NCI-H2196 treated with DMSO at 0.1 percent for 48 hours (cell line): ENCODE results near the gene ZNF516.

ENCODE experiments used
- DNase-seq: peaks from one replicate; lab custom pipeline; 2025; ENCODE audit not compliant: unreplicated experiment; lab: John Stamatoyannopoulos, UW

The ZNF516 gene

DNA sequence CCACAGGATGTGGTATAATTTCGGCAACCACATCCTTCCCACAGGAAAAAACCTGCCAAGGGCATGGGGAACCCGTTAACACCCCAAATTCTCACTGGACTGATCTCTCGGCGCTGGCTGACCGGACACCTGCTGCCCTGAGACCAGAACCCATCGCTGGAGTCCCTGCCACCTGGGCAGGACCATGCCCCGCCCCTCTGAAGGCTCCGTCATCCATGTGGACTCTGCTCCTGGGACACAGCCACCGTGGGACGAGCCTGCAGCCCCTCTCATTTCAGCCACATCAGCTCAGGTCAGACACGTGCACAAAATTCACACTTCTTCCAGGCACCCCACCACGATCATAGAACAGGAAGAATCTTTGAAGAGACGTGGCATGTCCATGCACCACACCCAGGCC, 108.2 kb downstream of the ZNF516 start:
- DNase-seq, result no peak

DNA sequence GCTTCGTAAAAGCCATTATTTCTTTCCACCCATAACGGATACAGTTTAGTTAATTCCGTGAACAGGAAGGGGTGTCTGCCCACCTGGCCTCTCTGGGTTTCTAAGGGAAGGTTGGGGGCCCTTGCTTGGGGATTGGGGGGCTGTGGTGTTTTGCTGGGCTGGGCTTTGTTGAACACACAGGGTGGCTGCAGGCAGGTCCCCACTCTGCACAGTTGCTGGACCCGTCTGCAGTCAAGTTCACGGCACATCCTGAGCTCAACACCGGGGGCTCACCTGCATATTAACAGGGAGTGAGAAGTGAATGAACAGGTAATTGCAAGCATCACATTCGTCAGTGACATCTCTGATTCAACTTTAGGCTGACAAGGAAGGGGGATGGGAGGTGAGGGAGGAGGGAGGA, 109.0 kb downstream of the ZNF516 start:
- DNase-seq, result no peak

DNA sequence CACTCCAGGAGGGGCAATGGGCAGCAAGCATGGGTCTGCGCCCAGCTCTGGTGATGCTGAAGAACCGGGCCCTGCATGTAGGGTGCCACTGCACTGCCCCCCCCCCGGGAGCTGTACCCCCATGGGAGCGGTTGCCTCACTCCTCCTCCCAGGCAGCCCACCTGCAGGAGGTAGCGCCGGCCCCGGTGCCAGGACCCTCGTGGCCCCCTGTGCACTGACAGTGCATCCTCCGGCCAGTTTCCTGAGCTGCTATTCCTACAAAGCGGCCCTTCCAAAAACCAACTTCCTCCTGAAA, 109.4 kb downstream of the ZNF516 start:
- no peak for DNase-seq

DNA sequence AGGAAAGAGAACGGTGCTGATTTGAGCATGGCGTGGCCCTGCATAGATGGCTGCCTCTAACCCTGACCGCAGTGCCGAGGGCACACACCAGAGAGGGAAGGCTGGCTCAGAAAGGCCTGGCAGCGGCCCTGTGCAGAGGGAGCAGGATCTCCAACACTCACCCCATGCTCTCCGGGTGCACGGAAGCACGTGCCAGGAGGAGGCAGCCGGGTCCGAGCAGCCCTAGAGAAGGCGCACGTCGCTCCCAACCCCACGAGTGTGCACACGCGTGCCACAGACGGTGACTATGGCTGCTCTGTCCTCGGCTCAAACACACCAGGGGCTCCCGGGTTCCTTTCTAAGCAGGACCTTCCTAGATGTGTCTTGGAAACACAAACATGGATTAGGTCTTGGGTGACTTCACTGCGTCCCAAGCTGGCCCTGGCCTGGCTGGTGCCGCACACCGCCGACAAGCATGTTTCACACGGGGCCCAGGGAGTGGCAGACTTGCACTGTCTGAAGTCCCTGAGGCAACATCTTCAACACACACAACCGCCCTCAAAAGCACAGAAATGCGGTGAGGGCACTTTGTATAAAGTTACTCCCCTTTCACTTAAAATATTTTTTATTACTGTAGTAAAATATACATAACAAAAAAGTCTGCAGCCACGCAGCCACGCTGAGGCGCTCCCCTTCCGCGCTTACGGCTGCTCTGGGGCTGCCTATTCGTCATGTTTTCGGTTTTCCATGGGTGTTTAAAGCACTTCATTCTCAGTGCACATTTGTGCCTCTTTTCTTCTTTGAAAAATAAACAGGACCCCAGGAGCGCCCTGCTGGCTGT, 110.0 kb downstream of the ZNF516 start:
- DNase-seq, result no peak

DNA sequence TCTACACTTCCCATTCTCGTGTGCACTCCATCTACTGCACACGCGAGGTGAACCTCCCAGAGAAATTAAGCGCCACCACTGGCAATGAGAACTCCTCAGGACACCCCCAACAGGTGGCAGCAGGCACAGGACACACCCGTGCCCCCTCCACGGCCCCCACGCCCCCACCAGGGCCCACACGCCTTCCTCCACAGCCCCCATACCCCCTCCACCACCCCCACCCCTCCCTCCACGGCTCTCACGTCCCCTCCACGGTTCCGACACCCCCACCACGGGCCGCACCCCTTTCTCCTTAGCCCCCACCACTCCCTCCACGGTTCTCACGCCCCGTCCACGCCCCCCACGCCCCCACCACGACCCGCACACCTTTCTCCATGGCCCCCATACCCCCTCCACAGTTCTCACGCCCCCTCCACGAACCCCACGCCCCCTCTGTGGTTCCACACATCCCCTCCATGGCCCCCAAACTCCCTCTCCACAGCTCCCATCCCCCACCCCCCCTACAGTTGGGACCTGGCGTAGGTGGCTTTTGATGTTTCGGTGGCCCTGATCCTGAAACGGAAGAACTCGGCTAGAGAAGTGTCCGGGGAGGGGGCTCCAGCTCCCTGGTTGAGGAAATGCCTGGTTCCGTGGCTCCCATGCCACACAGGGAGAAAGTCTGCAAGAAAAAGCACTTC, 110.8 kb downstream of the ZNF516 start:
- no peak for DNase-seq

DNA sequence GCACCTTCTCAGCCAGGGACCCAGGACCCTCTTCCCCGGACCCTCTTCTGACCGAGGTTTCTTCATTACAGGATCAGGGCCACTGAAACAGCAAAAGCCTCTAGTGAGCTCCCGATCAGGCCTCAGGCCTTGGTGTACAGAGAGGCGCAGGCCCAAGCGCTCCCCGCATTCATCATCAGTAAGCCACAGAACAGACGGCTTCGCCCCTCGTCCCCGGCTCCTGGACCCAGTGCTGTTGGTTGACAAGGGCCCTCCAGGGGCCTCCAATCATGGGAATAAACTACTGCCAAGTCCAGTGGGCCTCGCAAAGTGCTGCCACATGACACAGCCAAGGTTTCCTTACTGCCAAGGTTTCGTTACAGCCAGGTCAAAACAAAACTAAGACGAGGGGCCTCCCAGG, 111.4 kb downstream of the ZNF516 start:
- DNase-seq, result no peak

DNA sequence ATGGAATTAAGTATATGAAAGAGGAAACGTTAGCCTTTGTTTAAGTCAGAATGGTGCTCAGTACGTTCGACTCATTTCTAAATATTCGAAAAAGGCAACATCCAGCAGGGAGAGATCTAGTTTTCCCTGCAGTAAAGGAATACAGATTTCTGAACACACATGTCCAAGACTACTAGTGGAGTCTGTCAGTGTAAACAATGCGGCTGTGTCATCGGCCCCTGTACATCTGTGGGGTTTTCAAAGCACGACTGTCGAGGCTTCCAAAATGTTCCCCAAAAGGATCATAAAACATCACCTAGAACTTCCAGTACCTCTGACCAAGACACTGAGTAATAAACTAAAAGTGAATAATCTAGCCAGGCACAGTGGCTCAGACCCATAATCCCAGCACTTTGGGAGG, 112.8 kb downstream of the ZNF516 start:
- DNase-seq, result no peak

DNA sequence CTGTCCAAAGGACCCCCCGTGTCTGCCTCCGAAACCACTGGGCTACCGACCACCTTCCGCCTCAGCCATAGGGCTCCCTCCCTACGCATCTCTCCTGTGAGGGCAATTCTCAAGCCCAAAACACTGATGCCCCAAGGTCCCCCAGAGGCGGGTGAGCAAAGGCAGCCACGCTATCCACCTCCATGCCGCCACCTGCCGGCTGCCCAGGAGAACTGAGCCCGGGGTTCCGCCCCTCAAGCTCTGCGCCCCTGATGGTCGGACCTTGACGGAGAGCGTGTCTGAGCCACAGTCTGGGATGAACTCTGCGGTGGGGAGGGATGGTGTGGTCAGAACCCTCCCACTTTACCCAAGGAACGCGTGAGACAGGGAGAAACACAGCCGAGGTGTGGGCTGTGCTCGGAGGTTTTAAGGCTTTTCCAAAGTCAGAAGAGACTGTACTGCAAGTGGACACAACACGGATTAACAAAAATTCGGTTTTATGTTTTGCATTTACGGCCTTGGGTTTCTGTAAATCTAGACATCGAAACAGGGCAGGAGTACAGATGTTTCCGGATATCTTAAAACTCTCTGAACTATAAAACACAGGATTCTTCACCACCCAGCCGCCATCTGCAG, 114.1 kb downstream of the ZNF516 start:
- DNase-seq, result no peak

DNA sequence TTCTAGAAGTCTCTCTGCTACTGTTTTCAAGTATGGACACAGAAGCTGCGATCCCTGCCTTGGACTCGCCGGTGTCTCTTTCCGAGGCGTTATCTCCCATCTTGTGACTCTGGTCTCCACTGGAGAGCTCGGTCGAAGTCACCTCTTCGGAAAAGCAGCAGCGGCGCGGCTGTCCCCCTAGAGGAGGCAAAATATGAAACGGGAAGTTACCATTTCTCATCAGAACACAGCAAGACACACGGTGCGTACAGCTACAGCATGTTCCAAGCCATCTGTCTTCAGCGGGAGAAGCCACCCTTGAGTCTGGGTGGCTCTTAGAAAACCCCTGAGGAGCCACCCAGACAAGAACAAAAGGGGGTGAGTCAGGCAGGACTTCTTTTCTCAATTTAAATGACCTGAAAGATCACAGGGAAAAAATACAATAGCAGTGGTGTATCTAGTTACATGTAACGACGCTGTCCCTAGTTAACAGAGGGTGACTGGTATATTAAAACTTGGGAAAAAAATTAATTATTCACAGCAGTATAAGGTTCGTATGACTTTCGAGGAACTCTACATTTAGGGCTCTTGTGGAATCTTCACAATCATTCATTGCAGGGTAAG, 114.8 kb downstream of the ZNF516 start:
- DNase-seq, result no peak

DNA sequence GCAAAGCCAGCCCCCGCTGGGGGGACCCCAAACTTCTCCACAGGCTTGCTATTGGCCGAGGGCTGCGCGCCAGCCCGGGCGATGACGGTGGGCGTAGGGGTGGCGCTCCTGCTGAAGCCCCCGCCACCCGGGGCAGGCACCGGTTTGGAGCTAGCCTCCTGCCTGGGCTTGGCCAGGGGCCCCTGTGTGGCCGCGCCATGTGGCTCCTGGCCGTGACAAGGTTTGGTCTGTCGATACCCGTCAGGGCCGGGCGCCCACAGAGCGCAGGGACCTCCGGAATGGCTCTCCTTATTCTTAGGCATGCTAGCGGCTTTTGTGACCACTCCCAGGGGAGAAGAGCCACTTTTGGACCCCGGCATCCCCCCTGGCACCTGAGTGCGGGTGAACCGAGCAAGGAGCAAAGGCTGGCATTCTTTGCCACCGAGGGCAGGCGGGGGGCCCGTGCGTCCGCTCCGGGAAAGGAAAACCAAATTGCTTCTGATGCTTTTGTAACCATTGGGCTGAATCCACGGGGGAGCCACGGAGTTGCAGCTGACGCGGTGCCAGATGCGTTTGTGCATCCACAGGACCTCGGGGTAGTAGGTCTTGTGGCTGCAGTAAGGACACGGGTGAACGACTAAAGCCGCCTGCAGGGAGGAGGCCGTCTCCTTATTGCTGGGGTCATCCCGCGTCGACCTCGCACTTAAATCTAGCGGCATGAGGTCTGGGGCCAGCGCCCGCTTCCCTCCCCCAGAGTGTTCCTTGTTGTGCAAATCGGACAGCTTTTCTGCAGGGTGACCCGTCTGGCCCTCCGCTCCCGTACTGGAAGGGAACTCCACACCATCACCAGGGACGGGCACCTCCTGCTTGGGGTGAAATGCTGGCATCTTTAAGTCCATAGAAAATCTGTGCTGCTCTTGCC, 115.6 kb downstream of the ZNF516 start:
- DNase-seq, result no peak

DNA sequence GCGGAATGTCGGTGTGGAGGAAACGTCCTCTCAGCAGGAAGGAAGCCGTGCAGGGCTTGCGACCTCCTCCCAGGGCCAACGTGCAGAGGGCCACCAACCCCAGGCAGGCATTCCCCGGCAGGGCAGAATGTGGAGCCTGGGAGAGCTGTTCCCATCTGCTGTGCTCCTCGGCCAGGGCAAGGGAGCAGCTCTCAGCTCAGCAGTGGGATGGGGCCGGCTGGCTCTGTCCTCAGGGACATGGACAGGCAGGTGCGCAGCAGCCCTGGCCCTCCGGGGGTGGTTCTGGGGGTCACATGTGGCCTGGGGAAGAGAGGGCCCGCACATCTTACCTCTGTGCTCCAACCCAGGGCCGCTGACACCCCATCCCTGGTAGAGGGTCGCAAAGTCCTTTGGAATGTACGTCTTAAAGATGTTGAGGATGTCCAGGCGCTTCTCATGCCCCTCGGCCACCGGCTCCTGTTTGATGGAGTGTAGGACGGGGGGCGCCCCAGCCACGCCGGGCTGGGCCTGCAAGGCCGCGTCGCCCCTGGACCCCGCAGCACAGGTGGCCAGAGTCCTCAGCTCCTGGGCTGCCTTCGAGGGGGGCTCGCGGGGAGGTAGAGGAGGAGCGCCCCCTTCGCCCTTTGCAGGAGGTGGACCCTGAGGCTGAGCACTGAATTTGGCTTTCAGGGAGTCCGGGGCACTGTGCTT, 116.4 kb downstream of the ZNF516 start:
- DNase-seq, result no peak

DNA sequence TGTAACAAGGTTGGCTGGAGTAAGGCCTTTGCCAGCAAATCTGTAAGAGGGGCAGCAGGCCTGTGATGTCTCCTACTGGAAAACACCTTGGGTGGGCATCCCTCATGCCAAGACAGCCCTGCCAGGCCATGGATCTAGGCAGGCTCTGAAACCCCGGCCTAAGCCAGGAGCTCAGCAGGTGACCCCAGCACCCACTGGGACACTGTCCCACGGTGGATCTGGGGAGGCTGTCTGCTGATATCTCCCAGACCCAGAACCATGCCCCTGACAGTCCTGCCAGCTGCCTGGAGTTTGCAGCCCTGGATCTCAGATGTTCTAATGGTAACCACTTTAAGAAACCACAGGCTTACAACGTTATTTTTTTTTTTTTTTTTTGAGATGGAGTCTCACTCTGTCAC, 117.7 kb downstream of the ZNF516 start:
- DNase-seq, result no peak

DNA sequence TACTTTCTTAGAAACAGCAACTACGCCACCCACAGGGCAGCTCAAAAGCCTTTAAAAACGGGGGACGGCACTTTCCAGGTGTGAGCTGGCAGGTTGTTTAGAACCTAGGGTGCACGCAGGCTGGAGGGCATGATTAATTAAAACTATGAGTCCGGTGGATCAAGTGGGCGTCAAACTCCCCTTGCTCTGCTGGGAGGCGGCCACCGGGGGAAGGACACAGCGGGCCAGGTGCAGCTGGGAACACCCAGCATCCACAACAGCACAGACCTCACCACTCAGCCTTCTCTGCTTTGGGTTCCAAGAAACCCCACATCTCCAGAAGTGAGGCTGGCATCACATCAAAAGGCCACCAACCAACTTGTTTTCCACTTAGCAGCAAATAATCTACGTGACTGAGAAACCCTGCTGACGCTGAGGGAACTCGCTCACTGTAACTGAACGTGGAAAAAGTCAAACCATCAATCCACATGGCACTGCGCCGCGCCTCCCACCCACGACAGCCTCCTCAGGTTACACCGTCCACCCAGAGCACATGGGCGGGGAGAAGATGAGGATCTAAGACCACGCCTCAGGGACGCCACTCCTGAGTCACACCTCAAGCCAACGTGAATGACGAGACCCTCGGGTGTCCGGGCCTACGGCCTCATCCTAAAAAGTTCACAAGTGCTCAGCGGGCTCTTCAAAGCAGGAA, 118.2 kb downstream of the ZNF516 start:
- DNase-seq, result no peak

DNA sequence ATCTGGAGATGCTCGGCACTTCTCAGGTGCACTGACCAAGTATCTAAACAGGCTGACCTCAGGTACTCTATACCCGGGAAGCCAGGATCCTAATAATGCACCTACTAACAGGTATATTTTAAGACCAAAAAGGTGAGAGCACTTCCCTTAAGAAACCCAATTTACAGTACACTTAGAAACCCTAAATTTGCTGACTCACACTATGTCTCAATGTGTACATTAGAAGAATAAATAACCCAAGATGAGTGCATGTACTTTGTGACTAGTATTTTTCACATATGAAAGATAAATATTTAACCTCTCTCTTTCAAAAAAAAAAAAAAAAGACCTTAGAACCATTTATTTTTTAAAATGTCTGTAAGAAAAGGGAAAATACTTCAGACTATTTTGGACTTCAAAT, 118.8 kb downstream of the ZNF516 start:
- DNase-seq, result no peak

DNA sequence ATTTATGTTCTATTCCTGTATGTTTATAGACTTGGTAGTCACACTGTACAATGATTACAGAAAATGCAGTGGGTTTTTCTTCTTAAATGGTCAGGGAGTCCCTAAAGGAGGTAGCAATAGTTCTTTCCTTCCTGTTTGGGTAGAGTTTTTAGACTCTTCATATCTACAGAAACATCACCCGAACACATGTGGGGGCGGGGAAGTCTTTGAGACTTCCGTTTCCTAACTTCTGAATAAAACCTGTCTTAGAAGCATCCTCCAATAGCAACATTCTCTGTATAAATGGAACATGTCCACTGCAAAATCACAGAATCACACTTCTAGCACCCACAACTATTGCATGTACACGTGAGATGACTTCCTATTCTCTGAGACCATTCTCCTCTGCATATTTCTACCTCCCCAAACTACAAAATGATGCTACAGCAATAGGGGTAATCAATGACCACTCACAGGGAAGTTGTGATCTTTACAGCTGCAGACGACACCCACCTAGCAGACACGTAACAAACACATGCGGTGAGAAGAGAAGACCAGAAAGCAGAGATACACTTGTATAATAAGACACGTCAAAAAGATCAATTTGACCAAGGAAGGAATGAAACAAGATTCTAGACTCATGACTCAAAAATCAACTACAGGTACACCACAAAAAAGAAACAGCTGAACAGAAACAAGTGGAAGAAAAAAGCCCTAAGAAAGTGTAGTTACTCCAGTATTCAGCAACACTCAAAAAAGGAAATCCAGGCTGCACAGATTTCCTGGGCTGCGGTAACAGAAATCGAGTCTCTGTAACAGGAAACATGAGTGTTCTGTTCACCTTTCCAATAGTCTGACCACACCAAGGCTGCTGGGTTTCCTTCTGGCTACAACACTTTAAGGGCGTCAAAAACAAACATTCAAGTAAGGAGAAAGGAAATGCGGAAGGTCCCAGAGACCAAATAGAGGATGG, 120.4 kb downstream of the ZNF516 start:
- DNase-seq, result no peak

DNA sequence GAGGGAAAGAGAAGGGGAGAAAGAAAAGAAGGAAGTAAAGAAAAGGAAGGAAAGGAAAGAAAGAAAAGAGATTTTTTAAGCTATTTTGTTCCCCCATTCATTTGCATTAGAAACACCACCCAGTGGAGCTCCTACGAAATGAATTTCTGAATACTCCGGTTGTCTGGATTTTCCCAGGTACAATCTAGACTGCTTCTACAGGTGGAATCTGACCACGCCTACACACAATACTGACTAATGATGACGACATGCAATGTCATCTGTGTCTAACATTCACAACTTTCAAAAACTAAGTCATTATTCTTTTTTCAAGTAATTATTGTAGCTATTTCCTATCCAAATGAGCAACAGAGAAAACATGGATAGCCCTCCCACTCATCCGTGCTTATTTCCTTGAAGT, 121.7 kb downstream of the ZNF516 start:
- DNase-seq, result no peak

DNA sequence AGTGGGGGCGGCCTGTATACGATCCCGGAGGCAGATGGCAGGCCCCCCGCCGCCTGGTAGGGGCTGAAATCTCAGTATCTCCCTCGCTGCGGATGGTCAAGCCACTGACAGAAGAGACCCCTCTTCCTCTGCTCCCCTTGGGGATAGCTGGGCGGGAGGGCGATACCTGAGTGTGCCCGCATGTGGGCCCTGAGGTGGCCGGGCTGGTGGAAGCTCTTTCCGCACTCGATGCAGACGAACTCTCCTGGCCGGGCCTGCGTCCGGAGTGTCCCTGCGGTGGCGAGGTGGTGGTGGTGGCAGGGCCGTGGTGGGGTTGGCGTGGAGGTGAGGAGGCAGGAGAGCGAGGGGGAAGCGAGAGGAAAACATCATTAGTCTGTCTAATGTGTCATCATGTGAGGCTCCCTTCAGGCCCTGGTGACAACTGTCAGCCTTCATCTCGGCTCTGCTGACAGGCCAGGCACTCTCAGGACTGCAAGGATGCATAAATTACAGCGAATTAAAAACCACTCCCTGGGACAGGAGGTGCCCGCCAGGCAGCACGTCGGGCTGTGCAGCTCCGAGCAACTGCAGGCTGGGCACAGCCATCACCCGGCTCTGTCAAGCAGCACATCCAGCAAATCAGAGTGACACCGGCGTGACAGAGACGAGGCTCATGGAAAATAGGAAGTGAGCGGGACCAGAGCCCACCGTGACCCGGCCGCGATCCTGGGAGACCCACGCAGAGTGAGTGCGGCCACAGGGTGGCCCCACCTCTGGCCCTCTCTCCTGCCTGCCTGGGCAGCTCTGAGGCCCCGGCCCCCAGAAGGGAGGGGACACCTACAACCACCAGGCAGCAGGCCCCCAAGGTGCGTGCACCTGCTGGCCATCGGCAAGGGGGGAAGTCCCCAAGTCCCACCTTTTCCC, 123.5 kb downstream of the ZNF516 start:
- no peak for DNase-seq

DNA sequence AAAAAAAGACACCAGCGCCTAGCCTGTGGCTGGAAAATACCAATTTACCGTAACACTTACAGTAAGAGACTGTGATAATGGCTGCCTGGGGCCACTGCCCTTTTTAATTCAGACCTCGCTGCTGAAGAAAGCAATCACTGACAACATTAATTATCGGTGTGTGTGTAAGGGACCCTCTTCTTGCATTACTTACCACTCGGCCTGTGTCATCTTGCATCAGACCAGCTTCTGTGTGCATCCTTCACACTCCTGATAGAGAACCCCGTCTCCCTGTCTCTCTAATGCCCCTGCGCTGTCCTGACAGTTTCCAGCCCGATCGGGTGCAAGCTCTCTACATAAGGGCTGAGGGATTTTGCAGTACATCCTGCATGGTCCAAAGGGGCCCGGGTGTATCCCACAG, 124.4 kb downstream of the ZNF516 start:
- no peak for DNase-seq
